ENCODE data around the gene DEFB131A.
"Not testable (repeated sequence)": the region's sequence is repeated elsewhere in the genome, so short reads cannot be mapped to it uniquely, and the experiment has no call there.

The DEFB131A gene

GRCh38 chr4:9444114-9444513, at the start of gene DEFB131A:
Gene DEFB131A (plus strand): TSS chr4:9444414. CDS start chr4:9444534, 120 bp downstream.
- DNase-seq = not testable (repeated sequence)

GRCh38 chr4:9405774-9406173, 38.4 kb upstream of the DEFB131A start:
- DNase-seq = not testable (repeated sequence)

GRCh38 chr4:9406491-9406890, 37.7 kb upstream of the DEFB131A start:
- DNase-seq = not testable (repeated sequence)

- no peak for DNase-seq
These were observed 34.4 kb upstream of the DEFB131A start for GRCh38 chr4:9409793-9410192.

GRCh38 chr4:9421884-9422455, 22.2 kb upstream of the DEFB131A start:
- DNase-seq = not testable (repeated sequence)

- not testable (repeated sequence) for DNase-seq
These were observed 18.3 kb upstream of the DEFB131A start for GRCh38 chr4:9425916-9426315.

- not testable (repeated sequence) for DNase-seq
These were observed 14.2 kb upstream of the DEFB131A start for GRCh38 chr4:9430061-9430460.

- not testable (repeated sequence) for DNase-seq
These were observed 10.9 kb upstream of the DEFB131A start for GRCh38 chr4:9433320-9433719.

- not testable (repeated sequence) for DNase-seq
These were observed 7.5 kb upstream of the DEFB131A start for GRCh38 chr4:9436728-9437127.

- DNase-seq = not testable (repeated sequence)
These were observed 1.9 kb upstream of the DEFB131A start for GRCh38 chr4:9442355-9442754.

GRCh38 chr4:9444681-9445080, 467 bp downstream of the DEFB131A start:
- DNase-seq = not testable (repeated sequence)

GRCh38 chr4:9452251-9452650, 8.0 kb downstream of the DEFB131A start:
- not testable (repeated sequence) for DNase-seq

GRCh38 chr4:9454284-9454683, 10.1 kb downstream of the DEFB131A start:
- DNase-seq = not testable (repeated sequence)

- not testable (repeated sequence) for DNase-seq
These were observed 10.8 kb downstream of the DEFB131A start for GRCh38 chr4:9455046-9455445.

- DNase-seq = not testable (repeated sequence)
These were observed 35.3 kb downstream of the DEFB131A start for GRCh38 chr4:9479466-9479865.

GRCh38 chr4:9480066-9480465, 35.9 kb downstream of the DEFB131A start:
- not testable (repeated sequence) for DNase-seq

- not testable (repeated sequence) for DNase-seq
These were observed 38.7 kb downstream of the DEFB131A start for GRCh38 chr4:9482871-9483270.

GRCh38 chr4:9483682-9484081, 39.5 kb downstream of the DEFB131A start:
- DNase-seq = not testable (repeated sequence)

- DNase-seq = not testable (repeated sequence)
These were observed 42.7 kb downstream of the DEFB131A start for GRCh38 chr4:9486880-9487279.

- DNase-seq = not testable (repeated sequence)
These were observed 44.6 kb downstream of the DEFB131A start for GRCh38 chr4:9488796-9489195.

- not testable (repeated sequence) for DNase-seq
These were observed 46.3 kb downstream of the DEFB131A start for GRCh38 chr4:9490496-9490895.

- DNase-seq = not testable (repeated sequence)
These were observed 46.8 kb downstream of the DEFB131A start for GRCh38 chr4:9490986-9491385.

- DNase-seq = not testable (repeated sequence)
These were observed 49.4 kb downstream of the DEFB131A start for GRCh38 chr4:9493589-9493988.

GRCh38 chr4:9494256-9495035, 50.2 kb downstream of the DEFB131A start:
- DNase-seq = not testable (repeated sequence)

All from NCI-H774 (cell line).